ENCODE measurements around the gene EPM2A. TPM values are rescaled to one million over a fixed set of nuclear protein-coding genes. Genes with fewer than 3 reads are reported as not detected.

The EPM2A gene
- total and polyA plus RNA-seq, 2 donors from 2014 or later, result 7.8 to 9.6 TPM

DNA sequence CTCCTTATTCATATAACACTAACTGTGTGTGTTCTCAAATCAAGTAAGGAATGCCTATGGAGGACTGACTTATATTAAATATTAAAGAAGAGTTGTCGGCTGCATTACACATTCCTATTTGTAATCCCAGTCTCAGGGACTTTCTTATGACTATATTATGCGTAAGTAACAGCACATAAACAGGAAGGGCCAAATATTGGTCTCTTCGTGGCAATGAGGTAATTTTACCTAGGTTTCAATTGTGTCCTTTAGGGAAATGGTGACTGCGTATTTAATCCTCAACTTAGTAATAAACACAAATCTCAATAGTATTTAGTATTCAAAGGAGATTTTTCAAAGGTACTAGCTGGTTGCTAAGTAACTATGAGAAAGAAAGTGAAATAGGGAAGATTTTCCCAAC, 22.8 kb upstream of the EPM2A start:
- Histone ChIP-seq H3K9me3 (ENCODE audit: control insufficient read depth in 2 of 3, insufficient read depth in 1 of 3, low read length in 3 of 3) (no peaks in the 10 kb centered on the region), H3K4me3 (ENCODE audit: low read length in 3 of 3) (no peak overlapping the region), H3K4me1 (ENCODE audit: control insufficient read depth in 2 of 3, insufficient read depth in 2 of 3, low read depth in 1 of 3, low read length in 3 of 3) (no peaks in the 10 kb centered on the region), H3K9ac (ENCODE audit: low read length in 3 of 3) (no peak overlapping the region), H3K27me3 (ENCODE audit: control insufficient read depth, insufficient read depth, low read length) (no peaks in the 10 kb centered on the region), H3K27ac (ENCODE audit: low read depth in 2 of 2, low read length in 2 of 2) (no peak overlapping the region), H3K36me3 (ENCODE audit: control insufficient read depth in 2 of 3, insufficient read depth in 3 of 3, low read length in 3 of 3) (no peaks in the 10 kb centered on the region)
- intact Hi-C loops (cut with DNase I), result no loop called here
- FAIRE-seq (no peak), DNase-seq (no peak)
- TF ChIP-seq, protein P1, sequence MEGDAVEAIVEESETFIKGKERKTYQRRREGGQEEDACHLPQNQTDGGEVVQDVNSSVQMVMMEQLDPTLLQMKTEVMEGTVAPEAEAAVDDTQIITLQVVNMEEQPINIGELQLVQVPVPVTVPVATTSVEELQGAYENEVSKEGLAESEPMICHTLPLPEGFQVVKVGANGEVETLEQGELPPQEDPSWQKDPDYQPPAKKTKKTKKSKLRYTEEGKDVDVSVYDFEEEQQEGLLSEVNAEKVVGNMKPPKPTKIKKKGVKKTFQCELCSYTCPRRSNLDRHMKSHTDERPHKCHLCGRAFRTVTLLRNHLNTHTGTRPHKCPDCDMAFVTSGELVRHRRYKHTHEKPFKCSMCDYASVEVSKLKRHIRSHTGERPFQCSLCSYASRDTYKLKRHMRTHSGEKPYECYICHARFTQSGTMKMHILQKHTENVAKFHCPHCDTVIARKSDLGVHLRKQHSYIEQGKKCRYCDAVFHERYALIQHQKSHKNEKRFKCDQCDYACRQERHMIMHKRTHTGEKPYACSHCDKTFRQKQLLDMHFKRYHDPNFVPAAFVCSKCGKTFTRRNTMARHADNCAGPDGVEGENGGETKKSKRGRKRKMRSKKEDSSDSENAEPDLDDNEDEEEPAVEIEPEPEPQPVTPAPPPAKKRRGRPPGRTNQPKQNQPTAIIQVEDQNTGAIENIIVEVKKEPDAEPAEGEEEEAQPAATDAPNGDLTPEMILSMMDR (IDR thresholded peaks at IDR 0.05; ENCODE audit: borderline replicate concordance, extremely low read depth, insufficient read depth), result no peak

DNA sequence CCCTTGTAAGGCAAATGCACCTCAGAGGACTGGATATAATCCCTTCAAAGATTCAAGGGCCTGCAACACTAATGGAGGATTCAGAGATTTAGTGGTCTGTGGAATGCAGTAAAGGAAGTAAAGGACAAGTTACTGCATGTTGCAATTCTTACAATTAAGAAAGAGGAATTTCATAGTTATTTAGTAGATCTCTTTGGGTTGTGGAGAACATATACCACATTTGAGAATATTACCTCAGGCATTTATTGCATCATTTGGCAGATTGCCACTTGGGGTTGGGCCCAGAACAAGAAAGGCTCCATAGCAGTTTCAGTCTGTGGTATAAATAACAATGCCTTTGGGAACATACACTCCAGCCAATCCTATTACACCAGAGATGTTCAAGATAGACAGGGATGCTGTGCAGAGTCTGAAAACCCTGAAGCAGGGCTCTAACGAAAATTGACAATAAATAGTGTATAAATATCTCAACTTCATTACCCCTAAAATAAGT, 20.9 kb upstream of the EPM2A start:
- TF ChIP-seq, protein P1 (IDR thresholded peaks at IDR 0.05; ENCODE audit: borderline replicate concordance, extremely low read depth, insufficient read depth), result no peak
- DNase-seq (peak in 1 of 5 donors; percentile 16), FAIRE-seq (no peak)
- no peaks in the 10 kb centered on the region for H3K9me3 ChIP-seq (ENCODE audit: control insufficient read depth in 2 of 3, insufficient read depth in 1 of 3, low read length in 3 of 3)
- H3K36me3 ChIP-seq (ENCODE audit: control insufficient read depth in 2 of 3, insufficient read depth in 3 of 3, low read length in 3 of 3), result no peaks in the 10 kb centered on the region
- H3K9ac ChIP-seq (ENCODE audit: low read length in 3 of 3), result no peak overlapping the region
- H3K27me3 ChIP-seq (ENCODE audit: control insufficient read depth, insufficient read depth, low read length), result no peaks in the 10 kb centered on the region
- no peak overlapping the region for H3K27ac ChIP-seq (ENCODE audit: low read depth in 2 of 2, low read length in 2 of 2)
- intact Hi-C loops (cut with DNase I), result no loop called here
- no peak overlapping the region for H3K4me3 ChIP-seq (ENCODE audit: low read length in 3 of 3)
- H3K4me1 ChIP-seq (ENCODE audit: control insufficient read depth in 2 of 3, insufficient read depth in 2 of 3, low read depth in 1 of 3, low read length in 3 of 3), result no peaks in the 10 kb centered on the region

DNA sequence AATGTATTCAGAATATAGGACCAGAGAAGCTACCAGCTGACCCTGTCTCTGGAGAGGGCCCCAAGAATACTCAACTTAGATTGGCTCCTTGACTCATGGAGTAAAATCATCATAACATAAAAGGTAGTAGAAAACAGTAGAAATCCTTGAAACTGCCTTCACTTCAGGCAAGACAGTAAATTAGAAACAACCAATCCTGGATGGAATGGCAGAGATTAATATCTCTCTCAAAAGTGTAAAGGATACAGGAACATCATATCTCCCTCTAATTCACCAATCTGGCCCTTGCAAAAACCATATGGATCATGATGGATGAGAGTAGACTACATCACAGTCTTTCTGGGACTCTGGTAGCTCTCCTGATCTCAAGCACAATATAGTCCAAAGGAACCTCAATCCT, 20.4 kb upstream of the EPM2A start:
- intact Hi-C loops (cut with DNase I), result no loop called here
- FAIRE-seq (no peak), DNase-seq (no peak)
- H3K4me3 ChIP-seq (ENCODE audit: low read length in 3 of 3), result no peak overlapping the region
- TF ChIP-seq, protein P1 (IDR thresholded peaks at IDR 0.05; ENCODE audit: borderline replicate concordance, extremely low read depth, insufficient read depth), result no peak
- H3K36me3 ChIP-seq (ENCODE audit: control insufficient read depth in 2 of 3, insufficient read depth in 3 of 3, low read length in 3 of 3), result no peaks in the 10 kb centered on the region
- no peak overlapping the region for H3K9ac ChIP-seq (ENCODE audit: low read length in 3 of 3)
- no peak overlapping the region for H3K27ac ChIP-seq (ENCODE audit: low read depth in 2 of 2, low read length in 2 of 2)
- H3K27me3 ChIP-seq (ENCODE audit: control insufficient read depth, insufficient read depth, low read length), result no peaks in the 10 kb centered on the region
- H3K9me3 ChIP-seq (ENCODE audit: control insufficient read depth in 2 of 3, insufficient read depth in 1 of 3, low read length in 3 of 3), result no peaks in the 10 kb centered on the region
- no peaks in the 10 kb centered on the region for H3K4me1 ChIP-seq (ENCODE audit: control insufficient read depth in 2 of 3, insufficient read depth in 2 of 3, low read depth in 1 of 3, low read length in 3 of 3)

DNA sequence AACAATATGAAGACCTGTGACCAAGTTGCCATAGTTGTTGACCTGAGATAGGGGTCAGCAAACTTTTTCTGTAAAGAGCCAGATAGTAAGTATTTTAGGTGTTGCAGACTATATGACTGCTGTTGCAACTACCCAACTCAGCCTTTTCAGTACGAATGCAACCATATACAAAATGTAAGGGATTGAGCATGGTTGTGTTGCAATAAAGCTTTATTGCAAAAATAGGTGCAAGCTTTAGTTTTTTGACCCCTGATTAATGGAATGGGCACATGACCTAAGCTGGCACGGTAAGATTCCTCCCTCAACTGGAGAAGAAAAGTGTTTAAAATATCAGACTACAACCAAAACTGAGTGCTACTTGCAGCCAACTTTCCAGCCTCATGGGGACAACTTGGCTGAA, 17.3 kb upstream of the EPM2A start:
- Histone ChIP-seq H3K4me3 (ENCODE audit: low read length in 3 of 3) (no peak overlapping the region), H3K9me3 (ENCODE audit: control insufficient read depth in 2 of 3, insufficient read depth in 1 of 3, low read length in 3 of 3) (no peaks in the 10 kb centered on the region), H3K36me3 (ENCODE audit: control insufficient read depth in 2 of 3, insufficient read depth in 3 of 3, low read length in 3 of 3) (no peaks in the 10 kb centered on the region), H3K27ac (ENCODE audit: low read depth in 2 of 2, low read length in 2 of 2) (no peak overlapping the region), H3K9ac (ENCODE audit: low read length in 3 of 3) (no peak overlapping the region), H3K27me3 (ENCODE audit: control insufficient read depth, insufficient read depth, low read length) (no peaks in the 10 kb centered on the region), H3K4me1 (ENCODE audit: control insufficient read depth in 2 of 3, insufficient read depth in 2 of 3, low read depth in 1 of 3, low read length in 3 of 3) (no peaks in the 10 kb centered on the region)
- TF ChIP-seq, protein P1 (IDR thresholded peaks at IDR 0.05; ENCODE audit: borderline replicate concordance, extremely low read depth, insufficient read depth), result no peak
- intact Hi-C loops (cut with DNase I), result no loop called here
- no peak for FAIRE-seq
- DNase-seq, result no peak

Data from kidney (tissue), 14 donors.